HCT116 (cell line): ENCODE results near the gene GFOD1. TPM values are rescaled to one million over a fixed set of nuclear protein-coding genes. Genes with fewer than 3 reads are reported as not detected.

ENCODE experiments used
- ATAC-seq: fragments of 200-7000 bp; cut with Tn5 transposase; 2 replicates; pipeline ENCODE4 v1.9.1; 2020; ENCODE audit warnings: mild to moderate bottlenecking, moderate library complexity
- BruUV-seq: library from RNA; stranded (reverse); fragments of 400-500 nt; replicated peaks from 2 replicates; lab custom pipeline; 2021; lab: Mats Ljungman, UMichigan
- CTCF ChIA-PET: fragments of 300-600 bp; sonication (Branson Sonifier 250); formaldehyde crosslinking; loops from one replicate; lab custom pipeline; 2021; ENCODE audit warnings: antibody characterized with exemption; lab: Charles Lee
- POLR2A ChIA-PET: fragments of 300-600, 350-600 bp; sonication (Branson Sonifier 250); formaldehyde crosslinking; loops from one replicate; lab custom pipeline; 2021; ENCODE audit warnings: antibody characterized with exemption; lab: Charles Lee
- RAD21 ChIA-PET, 2 experiments: fragments of 300-600 bp; sonication (Branson Sonifier 250); formaldehyde crosslinking; loops; one replicate each; lab custom pipeline; 2023; ENCODE audit warnings: low total read pairs in 2 of 2; ENCODE audit not compliant: uncharacterized antibody in 2 of 2, unreplicated experiment in 2 of 2, low non-redundant PET in 1 of 2; lab: Charles Lee
- DNase-seq: peaks from one replicate; pipeline ENCODE4 v3.0.0-alpha.2; 2010; ENCODE audit warnings: low read depth, low spot score
- H2AFZ ChIP-seq: fragments of 200-600 bp; shearing (Covaris generic), sonication (generic); 2 replicates; pipeline ENCODE4 v1.6.1; 2017; ENCODE audit warnings: low read depth, mixed run types, mixed read lengths, antibody characterized with exemption, low read length; ENCODE audit not compliant: poor library complexity, severe bottlenecking
- H3K27ac ChIP-seq: 2 replicates; pipeline ENCODE4 v1.5.1; 2012; ENCODE audit warnings: low read depth, low read length
- H3K27me3 ChIP-seq: fragments of 200-600 bp; sonication (generic); 2 replicates; pipeline ENCODE4 v1.6.1; 2016; ENCODE audit warnings: mixed run types, low read length, mixed read lengths; ENCODE audit not compliant: insufficient read depth
- H3K36me3 ChIP-seq, 2 experiments: fragments of 200-500 bp in 1 of 2; fragments of 200-600 bp in 1 of 2; sonication (Bioruptor generic) in 1 of 2; sonication (generic) in 1 of 2; 2 replicates each; pipeline versions ENCODE4 v1.5.1 to v1.6.1; 2014 to 2016; ENCODE audit warnings: low read length in 2 of 2, inconsistent platforms in 1 of 2, mixed read lengths in 1 of 2, mixed run types in 1 of 2; ENCODE audit not compliant: insufficient read depth in 2 of 2, control insufficient read depth in 1 of 2
- H3K4me1 ChIP-seq, 2 experiments: fragments of 200-600 bp in 1 of 2; sonication (generic) in 1 of 2; 2 replicates each; pipeline versions ENCODE4 v1.5.1 to v1.6.1; 2012 to 2017; ENCODE audit warnings: low read length in 2 of 2, inconsistent platforms in 1 of 2, mild to moderate bottlenecking in 1 of 2, mixed read lengths in 1 of 2, mixed run types in 1 of 2, moderate library complexity in 1 of 2; ENCODE audit not compliant: insufficient read depth in 2 of 2, control insufficient read depth in 1 of 2
- H3K4me2 ChIP-seq: fragments of 200-600 bp; sonication (generic); 2 replicates; pipeline ENCODE4 v1.6.1; 2017; ENCODE audit warnings: mixed run types, low read length, mixed read lengths
- H3K4me3 ChIP-seq, 2 experiments: fragments of 200-600 bp in 1 of 2; sonication (generic) in 1 of 2; replicated peaks in 1 of 2; 2 replicates each; pipeline ENCODE4 v1.5.1; 2011 to 2016; ENCODE audit warnings: low read length in 2 of 2, control low read depth in 1 of 2, low read depth in 1 of 2, mild to moderate bottlenecking in 1 of 2, mixed read lengths in 1 of 2, mixed run types in 1 of 2
- H3K79me2 ChIP-seq: fragments of 200-600 bp; sonication (generic); 2 replicates; pipeline ENCODE4 v1.6.1; 2017; ENCODE audit warnings: mild to moderate bottlenecking, mixed run types, low read length, moderate library complexity, mixed read lengths; ENCODE audit not compliant: insufficient read depth
- H3K9ac ChIP-seq: fragments of 200-600 bp; sonication (generic); 2 replicates; pipeline ENCODE4 v1.6.1; 2016; ENCODE audit warnings: low read length, mixed read lengths
- H3K9me2 ChIP-seq: fragments of 200-600 bp; sonication (generic), shearing (Covaris generic); 2 replicates; pipeline ENCODE4 v1.6.1; 2017; ENCODE audit warnings: mixed run types, mild to moderate bottlenecking, moderate library complexity; ENCODE audit not compliant: insufficient read depth
- H3K9me3 ChIP-seq, 2 experiments: fragments of 200-500 bp in 1 of 2; fragments of 200-600 bp in 1 of 2; sonication (Bioruptor generic) in 1 of 2; sonication (generic) in 1 of 2; 2 replicates each; pipeline ENCODE4 v1.6.1; 2014 to 2017; ENCODE audit warnings: low read length in 2 of 2, mixed read lengths in 2 of 2, inconsistent platforms in 1 of 2, low read depth in 1 of 2, mild to moderate bottlenecking in 1 of 2, mixed run types in 1 of 2, moderate library complexity in 1 of 2; ENCODE audit not compliant: control insufficient read depth in 1 of 2, insufficient read depth in 1 of 2
- H4K20me1 ChIP-seq: fragments of 200-600 bp; sonication (generic), shearing (Covaris generic); 2 replicates; pipeline ENCODE4 v1.6.1; 2017; ENCODE audit warnings: mixed run types, mild to moderate bottlenecking, moderate library complexity; ENCODE audit not compliant: insufficient read depth
- CBX3 ChIP-seq: IDR thresholded peaks from 2 replicates; pipeline ENCODE4 v1.6.1; 2012; ENCODE audit warnings: low read depth
- CEBPB ChIP-seq: IDR thresholded peaks from 2 replicates; pipeline ENCODE4 v1.6.1; 2012; ENCODE audit warnings: low read depth
- EGR1 ChIP-seq: IDR thresholded peaks from 2 replicates; pipeline ENCODE4 v1.6.1; 2012; ENCODE audit warnings: low read depth
- EZH2phosphoT487 ChIP-seq: fragments of 200-600 bp; IDR thresholded peaks from 2 replicates; pipeline ENCODE4 v1.6.1; 2018; ENCODE audit warnings: antibody characterized with exemption, borderline replicate concordance
- FOSL1 ChIP-seq: IDR thresholded peaks from 2 replicates; pipeline ENCODE4 v1.6.1; 2012; ENCODE audit warnings: low read depth
- JUND ChIP-seq: IDR thresholded peaks from 2 replicates; pipeline ENCODE4 v1.6.1; 2012
- POLR2AphosphoS5 ChIP-seq: IDR thresholded peaks from 2 replicates; pipeline ENCODE4 v1.6.1; 2011; ENCODE audit warnings: mild to moderate bottlenecking, low read depth, low read length, moderate library complexity
- RAD21 ChIP-seq: IDR thresholded peaks from 2 replicates; pipeline ENCODE4 v1.6.1; 2012; ENCODE audit warnings: low read depth, mild to moderate bottlenecking
- SIN3A ChIP-seq: IDR thresholded peaks from 2 replicates; pipeline ENCODE4 v1.6.1; 2012; ENCODE audit warnings: low read depth
- SP1 ChIP-seq: IDR thresholded peaks from 2 replicates; pipeline ENCODE4 v1.6.1; 2012; ENCODE audit warnings: low read depth
- YY1 ChIP-seq: IDR thresholded peaks from 2 replicates; pipeline ENCODE4 v1.6.1; 2011; ENCODE audit warnings: low read length, low read depth, moderate library complexity, mild to moderate bottlenecking; ENCODE audit not compliant: insufficient replicate concordance; ENCODE audit errors: extremely low read depth
- ZNF274 ChIP-seq: fragments of 200-500 bp; sonication (Bioruptor generic); IDR thresholded peaks from 2 replicates; pipeline ENCODE4 v1.6.1; 2014; ENCODE audit warnings: mild to moderate bottlenecking, low read depth, low read length, inconsistent platforms
- intact Hi-C: fragments of 100-400 bp; cut with micrococcal nuclease; formaldehyde crosslinking; loops from 2 replicates; pipeline ENCODE4 v1.10.0; 2022
- total RNA-seq: library from RNA; stranded (reverse); gene quantifications from one replicate; pipeline ENCODE4 v1.2.1, GENCODE V29; 2021; ENCODE audit not compliant: unreplicated experiment
- TF ChIP-seq, protein P1 (sequence below), 3 experiments: fragments of 200-600 bp in 1 of 3; sonication (generic) in 1 of 3; IDR thresholded peaks in 2 of 3; conservative IDR thresholded peaks in 1 of 3; 2 replicates each; pipeline ENCODE4 v1.5.1; 2012 to 2017; ENCODE audit warnings: low read depth in 2 of 3, low read length in 2 of 3, antibody characterized with exemption in 1 of 3, borderline replicate concordance in 1 of 3, control low read depth in 1 of 3, mild to moderate bottlenecking in 1 of 3, mixed read lengths in 1 of 3, mixed run types in 1 of 3, moderate library complexity in 1 of 3; ENCODE audit not compliant: insufficient read depth in 1 of 3
- TF ChIP-seq, protein P2 (sequence below): IDR thresholded peaks from 2 replicates; pipeline ENCODE4 v1.6.1; 2012; ENCODE audit warnings: low read depth

GFOD1 gene
- total RNA-seq, 1 experiment from 2014 or later = 3.8 TPM

DNA sequence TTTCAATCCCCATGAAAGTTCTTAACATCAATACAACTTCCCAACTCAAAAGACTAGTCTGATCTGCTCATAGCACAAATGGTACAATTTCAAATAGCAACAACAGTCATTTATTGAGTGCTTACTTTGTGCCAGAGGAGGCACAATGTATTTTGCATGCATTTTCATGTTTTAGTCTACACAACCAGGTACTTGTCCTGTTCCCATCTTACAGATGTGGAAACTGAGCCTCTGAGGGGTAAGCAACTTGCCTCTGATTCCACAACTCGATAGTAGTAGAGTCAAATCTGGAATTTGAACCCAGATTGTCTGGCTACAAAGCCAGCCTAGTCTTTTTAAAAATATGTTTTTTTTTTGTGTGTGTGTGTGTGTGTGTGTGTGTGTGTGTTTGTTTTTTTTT lies 113.5 kb downstream of the GFOD1 start:
- RAD21 ChIA-PET = no interaction called here
- no peaks in the 10 kb centered on the region for H3K9me3 ChIP-seq
- TF ChIP-seq CEBPB = no peak
- no peak for TF ChIP-seq YY1
- no peak for TF ChIP-seq RAD21
- TF ChIP-seq, protein P1, sequence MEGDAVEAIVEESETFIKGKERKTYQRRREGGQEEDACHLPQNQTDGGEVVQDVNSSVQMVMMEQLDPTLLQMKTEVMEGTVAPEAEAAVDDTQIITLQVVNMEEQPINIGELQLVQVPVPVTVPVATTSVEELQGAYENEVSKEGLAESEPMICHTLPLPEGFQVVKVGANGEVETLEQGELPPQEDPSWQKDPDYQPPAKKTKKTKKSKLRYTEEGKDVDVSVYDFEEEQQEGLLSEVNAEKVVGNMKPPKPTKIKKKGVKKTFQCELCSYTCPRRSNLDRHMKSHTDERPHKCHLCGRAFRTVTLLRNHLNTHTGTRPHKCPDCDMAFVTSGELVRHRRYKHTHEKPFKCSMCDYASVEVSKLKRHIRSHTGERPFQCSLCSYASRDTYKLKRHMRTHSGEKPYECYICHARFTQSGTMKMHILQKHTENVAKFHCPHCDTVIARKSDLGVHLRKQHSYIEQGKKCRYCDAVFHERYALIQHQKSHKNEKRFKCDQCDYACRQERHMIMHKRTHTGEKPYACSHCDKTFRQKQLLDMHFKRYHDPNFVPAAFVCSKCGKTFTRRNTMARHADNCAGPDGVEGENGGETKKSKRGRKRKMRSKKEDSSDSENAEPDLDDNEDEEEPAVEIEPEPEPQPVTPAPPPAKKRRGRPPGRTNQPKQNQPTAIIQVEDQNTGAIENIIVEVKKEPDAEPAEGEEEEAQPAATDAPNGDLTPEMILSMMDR (IDR thresholded peaks at IDR 0.05 in 2 of 3, conservative IDR thresholded peaks at IDR 0.05 in 1 of 3; ENCODE audit: borderline replicate concordance in 1 of 3, insufficient read depth in 1 of 3, low read depth in 2 of 3, low read length in 2 of 3) = no peak
- no peak for TF ChIP-seq POLR2AphosphoS5
- TF ChIP-seq, protein P2, sequence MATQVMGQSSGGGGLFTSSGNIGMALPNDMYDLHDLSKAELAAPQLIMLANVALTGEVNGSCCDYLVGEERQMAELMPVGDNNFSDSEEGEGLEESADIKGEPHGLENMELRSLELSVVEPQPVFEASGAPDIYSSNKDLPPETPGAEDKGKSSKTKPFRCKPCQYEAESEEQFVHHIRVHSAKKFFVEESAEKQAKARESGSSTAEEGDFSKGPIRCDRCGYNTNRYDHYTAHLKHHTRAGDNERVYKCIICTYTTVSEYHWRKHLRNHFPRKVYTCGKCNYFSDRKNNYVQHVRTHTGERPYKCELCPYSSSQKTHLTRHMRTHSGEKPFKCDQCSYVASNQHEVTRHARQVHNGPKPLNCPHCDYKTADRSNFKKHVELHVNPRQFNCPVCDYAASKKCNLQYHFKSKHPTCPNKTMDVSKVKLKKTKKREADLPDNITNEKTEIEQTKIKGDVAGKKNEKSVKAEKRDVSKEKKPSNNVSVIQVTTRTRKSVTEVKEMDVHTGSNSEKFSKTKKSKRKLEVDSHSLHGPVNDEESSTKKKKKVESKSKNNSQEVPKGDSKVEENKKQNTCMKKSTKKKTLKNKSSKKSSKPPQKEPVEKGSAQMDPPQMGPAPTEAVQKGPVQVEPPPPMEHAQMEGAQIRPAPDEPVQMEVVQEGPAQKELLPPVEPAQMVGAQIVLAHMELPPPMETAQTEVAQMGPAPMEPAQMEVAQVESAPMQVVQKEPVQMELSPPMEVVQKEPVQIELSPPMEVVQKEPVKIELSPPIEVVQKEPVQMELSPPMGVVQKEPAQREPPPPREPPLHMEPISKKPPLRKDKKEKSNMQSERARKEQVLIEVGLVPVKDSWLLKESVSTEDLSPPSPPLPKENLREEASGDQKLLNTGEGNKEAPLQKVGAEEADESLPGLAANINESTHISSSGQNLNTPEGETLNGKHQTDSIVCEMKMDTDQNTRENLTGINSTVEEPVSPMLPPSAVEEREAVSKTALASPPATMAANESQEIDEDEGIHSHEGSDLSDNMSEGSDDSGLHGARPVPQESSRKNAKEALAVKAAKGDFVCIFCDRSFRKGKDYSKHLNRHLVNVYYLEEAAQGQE = no peak
- TF ChIP-seq SP1 = no peak
- no peak for TF ChIP-seq EZH2phosphoT487
- TF ChIP-seq FOSL1 = no peak
- TF ChIP-seq EGR1 = no peak
- TF ChIP-seq ZNF274 = no peak
- TF ChIP-seq CBX3 = no peak
- TF ChIP-seq SIN3A = no peak
- TF ChIP-seq JUND = no peak
- H4K20me1 ChIP-seq = no peaks in the 10 kb centered on the region
- ATAC-seq (no peak), DNase-seq (no peak)
- H3K36me3 ChIP-seq = no peaks in the 10 kb centered on the region
- CTCF ChIA-PET = no interaction called here
- no peak overlapping the region for H2AFZ ChIP-seq
- no peak overlapping the region for H3K27ac ChIP-seq
- H3K4me3 ChIP-seq = no peak overlapping the region
- no peaks in the 10 kb centered on the region; a peak in 1 of 4 replicates for H3K4me1 ChIP-seq
- no peaks in the 10 kb centered on the region for H3K27me3 ChIP-seq
- no peaks in the 10 kb centered on the region for H3K79me2 ChIP-seq
- no peak overlapping the region for H3K4me2 ChIP-seq
- no TSS peak for BruUV-seq
- no peak overlapping the region for H3K9ac ChIP-seq
- no peaks in the 10 kb centered on the region for H3K9me2 ChIP-seq
- POLR2A ChIA-PET = no interaction called here
- intact Hi-C loops = no loop called here
